Astrocyte (in vitro differentiated cells and primary cell): ENCODE data around the gene ETS1.

Source experiments
- EZH2 ChIP-seq: IDR thresholded peaks from 2 replicates; pipeline ENCODE4 v1.6.1; 2012; ENCODE audit warnings: mild to moderate bottlenecking, low read length, inconsistent platforms; ENCODE audit not compliant: insufficient read depth
- TF ChIP-seq, protein P1 (sequence below): IDR thresholded peaks from 2 replicates; pipeline ENCODE4 v1.5.1; 2011; ENCODE audit warnings: low read depth, mild to moderate bottlenecking, inconsistent platforms, low read length, moderate library complexity; ENCODE audit not compliant: insufficient read depth

DNA sequence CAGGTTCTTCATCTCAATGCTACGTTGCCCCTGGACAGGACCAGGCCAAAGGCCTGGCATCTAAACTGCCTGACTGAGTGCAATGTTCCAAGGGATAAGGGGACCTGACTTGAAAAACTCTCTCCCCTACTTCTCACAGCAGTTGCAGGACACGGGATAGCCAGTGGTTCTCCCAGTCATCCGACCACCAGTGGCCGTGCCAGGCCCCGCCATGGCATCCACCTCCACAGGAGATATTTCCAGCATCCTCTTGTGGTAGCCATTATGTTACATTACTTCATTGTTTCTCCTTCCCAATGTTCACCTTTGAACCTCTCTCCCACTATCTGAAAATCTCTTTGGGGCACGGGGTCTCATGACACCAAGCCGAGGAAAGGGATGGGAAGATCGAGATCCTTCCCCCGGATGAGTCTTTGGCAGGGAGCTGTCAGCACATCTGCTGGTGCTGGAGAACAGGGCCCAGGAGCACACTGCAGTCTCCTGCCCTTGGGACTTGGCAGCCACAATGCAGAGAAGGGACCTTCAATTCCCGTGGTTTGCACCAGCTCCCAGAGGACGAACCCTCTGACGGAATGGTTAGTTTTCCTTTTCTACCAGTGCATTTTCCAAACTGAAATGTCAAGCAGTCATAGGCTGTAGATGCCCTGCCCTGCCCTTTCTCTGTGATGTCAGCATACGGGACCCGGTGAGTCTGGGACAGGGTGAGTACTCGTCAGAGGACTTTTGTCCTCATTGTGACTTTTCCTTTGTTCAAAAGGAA, 121.2 kb downstream of the ETS1 start:
- TF ChIP-seq, protein P1, sequence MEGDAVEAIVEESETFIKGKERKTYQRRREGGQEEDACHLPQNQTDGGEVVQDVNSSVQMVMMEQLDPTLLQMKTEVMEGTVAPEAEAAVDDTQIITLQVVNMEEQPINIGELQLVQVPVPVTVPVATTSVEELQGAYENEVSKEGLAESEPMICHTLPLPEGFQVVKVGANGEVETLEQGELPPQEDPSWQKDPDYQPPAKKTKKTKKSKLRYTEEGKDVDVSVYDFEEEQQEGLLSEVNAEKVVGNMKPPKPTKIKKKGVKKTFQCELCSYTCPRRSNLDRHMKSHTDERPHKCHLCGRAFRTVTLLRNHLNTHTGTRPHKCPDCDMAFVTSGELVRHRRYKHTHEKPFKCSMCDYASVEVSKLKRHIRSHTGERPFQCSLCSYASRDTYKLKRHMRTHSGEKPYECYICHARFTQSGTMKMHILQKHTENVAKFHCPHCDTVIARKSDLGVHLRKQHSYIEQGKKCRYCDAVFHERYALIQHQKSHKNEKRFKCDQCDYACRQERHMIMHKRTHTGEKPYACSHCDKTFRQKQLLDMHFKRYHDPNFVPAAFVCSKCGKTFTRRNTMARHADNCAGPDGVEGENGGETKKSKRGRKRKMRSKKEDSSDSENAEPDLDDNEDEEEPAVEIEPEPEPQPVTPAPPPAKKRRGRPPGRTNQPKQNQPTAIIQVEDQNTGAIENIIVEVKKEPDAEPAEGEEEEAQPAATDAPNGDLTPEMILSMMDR = no peak
- TF ChIP-seq EZH2 = no peak
